Activated B cell treated with CpG ODN at 0.5 μM for 24 hours (primary cell): ENCODE data around the gene ZRANB2. TPM values are rescaled to one million over a fixed set of nuclear protein-coding genes. Genes with fewer than 3 reads are reported as not detected.

Experiments
- ATAC-seq: fragments of 200-7000 bp; cut with Tn5 transposase; one replicate; pipeline ENCODE4 v1.10.0; 2021; ENCODE audit warnings: low read depth, mild to moderate bottlenecking, moderate library complexity
- CTCF ChIA-PET: fragments of 350-600 bp; sonication (Branson Sonifier 250); formaldehyde crosslinking; loops from one replicate; lab custom pipeline; 2021; ENCODE audit warnings: antibody characterized with exemption; lab: Charles Lee
- POLR2A ChIA-PET: fragments of 350-600 bp; sonication (Branson Sonifier 250); formaldehyde crosslinking; loops from one replicate; lab custom pipeline; 2021; ENCODE audit warnings: antibody characterized with exemption; lab: Charles Lee
- DNase-seq: peaks from one replicate; pipeline ENCODE4 v3.0.0; 2022
- H3K27ac Mint-ChIP-seq: one replicate; pipeline ENCODE4 v1.8.0; 2020; ENCODE audit warnings: mixed read lengths
- H3K27me3 Mint-ChIP-seq: one replicate; pipeline ENCODE4 v1.8.0; 2021; ENCODE audit warnings: mixed read lengths
- H3K36me3 Mint-ChIP-seq: one replicate; pipeline ENCODE4 v1.8.0; 2021; ENCODE audit warnings: low read depth, mixed read lengths
- H3K4me1 Mint-ChIP-seq: one replicate; pipeline ENCODE4 v1.8.0; 2021; ENCODE audit warnings: mixed read lengths
- H3K4me3 Mint-ChIP-seq: one replicate; pipeline ENCODE4 v1.8.0; 2020; ENCODE audit warnings: mild to moderate bottlenecking, mixed read lengths
- H3K9me3 Mint-ChIP-seq: one replicate; pipeline ENCODE4 v1.8.0; 2020; ENCODE audit warnings: mixed read lengths
- intact Hi-C: fragments of 100-400 bp; cut with micrococcal nuclease; formaldehyde crosslinking; loops from one replicate; pipeline ENCODE4 v1.15.1; 2024
- total RNA-seq: library from RNA; stranded (reverse); gene quantifications from 2 replicates; pipeline ENCODE4 v1.2.3, GENCODE V29; 2022
- TF ChIP-seq, protein P1 (sequence below): fragments of 200-600 bp; IDR thresholded peaks from one replicate; pipeline ENCODE4 v1.8.0; 2022; ENCODE audit warnings: antibody characterized with exemption, mild to moderate bottlenecking

Gene ZRANB2
- total RNA-seq, 1 donor from 2014 or later: 130 TPM

DNA sequence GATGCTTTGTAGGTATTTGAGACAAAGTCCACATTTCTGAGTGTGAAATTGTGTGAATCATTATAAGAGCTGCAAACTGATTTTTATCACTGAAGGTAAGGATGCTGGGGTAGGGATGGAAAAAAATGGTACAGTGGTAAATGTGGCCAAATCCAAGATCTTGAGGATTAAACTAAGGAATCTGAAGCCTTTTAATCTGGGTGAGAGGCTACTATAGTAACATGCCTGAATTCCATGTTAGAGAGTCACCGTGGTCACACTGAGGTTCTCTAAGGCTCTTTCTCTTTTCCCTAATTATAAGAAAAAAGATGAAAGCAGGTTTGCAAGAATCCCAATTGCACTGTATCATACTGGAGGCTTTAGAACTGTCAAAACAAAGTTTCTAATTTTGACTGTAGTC, 50.8 kb downstream of the ZRANB2 start:
- H3K4me3 Mint-ChIP-seq: no peak overlapping the region
- DNase-seq (no peak), ATAC-seq (no peak)
- ChIA-PET POLR2A (no interaction called here), CTCF (no interaction called here)
- TF ChIP-seq, protein P1, sequence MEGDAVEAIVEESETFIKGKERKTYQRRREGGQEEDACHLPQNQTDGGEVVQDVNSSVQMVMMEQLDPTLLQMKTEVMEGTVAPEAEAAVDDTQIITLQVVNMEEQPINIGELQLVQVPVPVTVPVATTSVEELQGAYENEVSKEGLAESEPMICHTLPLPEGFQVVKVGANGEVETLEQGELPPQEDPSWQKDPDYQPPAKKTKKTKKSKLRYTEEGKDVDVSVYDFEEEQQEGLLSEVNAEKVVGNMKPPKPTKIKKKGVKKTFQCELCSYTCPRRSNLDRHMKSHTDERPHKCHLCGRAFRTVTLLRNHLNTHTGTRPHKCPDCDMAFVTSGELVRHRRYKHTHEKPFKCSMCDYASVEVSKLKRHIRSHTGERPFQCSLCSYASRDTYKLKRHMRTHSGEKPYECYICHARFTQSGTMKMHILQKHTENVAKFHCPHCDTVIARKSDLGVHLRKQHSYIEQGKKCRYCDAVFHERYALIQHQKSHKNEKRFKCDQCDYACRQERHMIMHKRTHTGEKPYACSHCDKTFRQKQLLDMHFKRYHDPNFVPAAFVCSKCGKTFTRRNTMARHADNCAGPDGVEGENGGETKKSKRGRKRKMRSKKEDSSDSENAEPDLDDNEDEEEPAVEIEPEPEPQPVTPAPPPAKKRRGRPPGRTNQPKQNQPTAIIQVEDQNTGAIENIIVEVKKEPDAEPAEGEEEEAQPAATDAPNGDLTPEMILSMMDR: no peak
- H3K36me3 Mint-ChIP-seq: no peaks in the 10 kb centered on the region
- H3K27ac Mint-ChIP-seq: no peak overlapping the region
- peaks cover 3% of the 10 kb centered on the region for H3K27me3 Mint-ChIP-seq
- H3K4me1 Mint-ChIP-seq: no peaks in the 10 kb centered on the region
- intact Hi-C loops: no loop called here
- no peaks in the 10 kb centered on the region for H3K9me3 Mint-ChIP-seq

DNA sequence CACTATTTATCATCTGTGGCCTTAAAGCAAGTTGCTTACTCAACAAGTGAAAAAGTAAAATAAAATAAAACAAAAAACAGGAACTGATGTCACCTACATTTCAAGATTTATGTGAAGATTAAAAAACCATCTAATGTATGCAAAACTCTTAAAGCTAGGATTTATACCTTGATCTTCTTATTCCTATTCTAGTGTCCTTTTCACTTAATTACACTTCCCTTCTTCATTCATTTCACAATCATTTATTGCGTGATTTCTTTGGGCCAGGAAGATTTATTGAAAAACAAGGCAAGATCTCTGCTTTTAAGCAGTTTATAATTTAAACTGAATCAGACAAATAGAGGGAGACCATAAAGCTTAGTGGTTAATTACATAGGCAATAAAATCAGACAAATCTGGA, 51.9 kb downstream of the ZRANB2 start:
- TF ChIP-seq, protein P1: no peak
- no peak for DNase-seq
- peaks cover 4% of the 10 kb centered on the region for H3K27me3 Mint-ChIP-seq
- no peak overlapping the region for H3K27ac Mint-ChIP-seq
- H3K9me3 Mint-ChIP-seq: no peaks in the 10 kb centered on the region
- no peaks in the 10 kb centered on the region for H3K36me3 Mint-ChIP-seq
- intact Hi-C loops: no loop called here
- no peak overlapping the region for H3K4me3 Mint-ChIP-seq
- no peaks in the 10 kb centered on the region for H3K4me1 Mint-ChIP-seq
- no peak for ATAC-seq
- ChIA-PET CTCF (no interaction called here), POLR2A (no interaction called here)

DNA sequence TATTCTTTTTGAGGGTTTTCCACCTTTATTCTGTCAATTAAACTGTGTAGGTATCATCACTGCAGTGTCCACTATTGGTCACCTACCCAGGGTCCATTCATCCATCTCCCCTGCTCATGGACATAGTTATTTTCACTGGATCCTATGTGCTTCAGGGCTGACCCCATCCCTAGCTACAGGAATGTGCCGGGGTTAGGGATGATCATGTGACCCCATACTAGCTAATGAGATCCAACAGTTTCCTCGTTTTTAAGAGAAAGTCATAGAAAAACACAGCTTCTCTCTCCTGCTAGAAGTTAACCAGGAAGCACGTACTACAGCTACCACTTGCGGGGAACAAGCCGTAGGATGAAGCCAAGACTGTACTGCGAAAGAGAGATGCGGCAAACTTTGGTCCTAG, 52.8 kb downstream of the ZRANB2 start:
- Mint-ChIP-seq H3K4me1 (no peaks in the 10 kb centered on the region), H3K9me3 (no peaks in the 10 kb centered on the region), H3K27ac (no peak overlapping the region), H3K27me3 (peaks cover 4% of the 10 kb centered on the region), H3K36me3 (no peaks in the 10 kb centered on the region), H3K4me3 (no peak overlapping the region)
- intact Hi-C loops: no loop called here
- TF ChIP-seq, protein P1: no peak
- no peak for DNase-seq
- ATAC-seq: no peak
- ChIA-PET CTCF (no interaction called here), POLR2A (no interaction called here)

DNA sequence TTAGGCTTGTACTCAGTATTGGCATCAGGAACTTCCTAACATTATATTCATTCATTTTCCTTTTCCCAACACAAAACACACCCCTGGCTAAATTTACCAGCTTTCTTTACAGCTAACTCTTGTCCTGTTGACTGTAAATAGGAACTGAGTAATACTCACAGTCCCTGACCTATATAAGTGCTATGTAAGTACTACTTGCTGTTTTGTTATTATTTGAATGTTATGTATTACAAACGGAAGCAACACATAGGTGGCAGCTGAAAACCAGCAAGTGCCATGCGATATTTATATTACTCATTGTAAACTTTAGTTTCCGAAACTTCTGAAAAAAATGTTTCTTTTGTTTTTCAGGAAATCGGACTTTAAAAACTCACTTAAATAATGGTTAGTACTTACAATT, 54.7 kb downstream of the ZRANB2 start:
- Mint-ChIP-seq H3K27ac (no peak overlapping the region), H3K9me3 (no peaks in the 10 kb centered on the region), H3K27me3 (peaks cover 4% of the 10 kb centered on the region), H3K4me3 (no peak overlapping the region), H3K4me1 (no peaks in the 10 kb centered on the region), H3K36me3 (no peaks in the 10 kb centered on the region)
- DNase-seq: no peak
- intact Hi-C loops: no loop called here
- no peak for ATAC-seq
- CTCF ChIA-PET: no interaction called here
- TF ChIP-seq, protein P1: no peak
- POLR2A ChIA-PET: no interaction called here

DNA sequence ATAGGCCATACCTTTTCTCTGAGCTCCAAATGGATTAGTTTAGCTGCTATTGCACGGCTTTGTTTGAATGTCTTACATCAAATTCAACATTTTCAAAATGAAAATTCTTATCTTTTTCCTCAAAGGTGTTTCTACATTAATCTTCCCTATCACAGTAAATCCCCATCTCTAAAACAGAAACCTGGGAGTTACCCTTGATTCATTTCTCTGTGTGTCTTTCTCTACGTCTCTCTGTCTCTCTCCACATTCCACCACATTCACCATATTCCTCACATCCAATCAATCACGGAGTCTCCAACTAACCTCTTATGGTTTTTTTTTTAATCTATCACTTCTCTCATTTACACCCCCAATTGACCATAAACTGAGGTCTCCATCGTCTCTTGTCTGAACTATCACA, 57.3 kb downstream of the ZRANB2 start:
- TF ChIP-seq, protein P1: no peak
- no peaks in the 10 kb centered on the region for H3K4me1 Mint-ChIP-seq
- no peaks in the 10 kb centered on the region for H3K9me3 Mint-ChIP-seq
- no peak for DNase-seq
- ChIA-PET POLR2A (no interaction called here), CTCF (no interaction called here)
- H3K4me3 Mint-ChIP-seq: no peak overlapping the region
- no peak for ATAC-seq
- no peaks in the 10 kb centered on the region for H3K36me3 Mint-ChIP-seq
- H3K27me3 Mint-ChIP-seq: peaks cover 2% of the 10 kb centered on the region
- intact Hi-C loops: no loop called here
- H3K27ac Mint-ChIP-seq: no peak overlapping the region
